Measurements from ENCODE around the gene MRTO4. TPM values are rescaled to one million over a fixed set of nuclear protein-coding genes. Genes with fewer than 3 reads are reported as not detected.

MRTO4 gene
- total RNA-seq, 1 experiment from 2014 or later, result 79.3 TPM

DNA sequence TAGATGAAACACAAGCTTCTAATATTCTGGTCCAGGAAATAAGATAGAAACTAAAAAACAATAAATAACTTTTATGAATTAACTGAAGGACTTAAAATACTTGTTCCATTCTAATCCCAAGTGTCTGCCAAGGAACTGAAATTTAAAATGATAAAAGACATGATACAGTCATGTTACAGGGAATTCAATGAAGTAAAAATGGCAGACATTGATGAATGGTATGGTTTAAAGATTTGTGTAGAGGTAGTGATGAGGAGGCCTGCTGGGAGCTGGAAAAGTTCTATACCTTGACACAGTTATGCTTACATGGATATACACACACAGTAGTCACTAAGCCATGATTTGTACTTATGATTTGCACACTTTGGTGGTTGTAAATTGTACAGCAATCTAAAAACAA is 39.4 kb upstream of the MRTO4 start:
- Histone ChIP-seq H3K4me1 (ENCODE audit: control insufficient read depth in 1 of 2, insufficient read depth in 2 of 2, low read length in 2 of 2) (peaks cover 10 to 33% of the 10 kb centered on the region in 2 experiments), H3K27ac (ENCODE audit: low read depth, low read length) (no peak overlapping the region), H4K20me1 (ENCODE audit: insufficient read depth) (no peaks in the 10 kb centered on the region; the same call in 1 of the 2 replicates), H3K9me2 (ENCODE audit: insufficient read depth) (no peaks in the 10 kb centered on the region), H2AFZ (ENCODE audit: low read depth, low read length, poor library complexity, severe bottlenecking) (no peak overlapping the region), H3K36me3 (ENCODE audit: control insufficient read depth in 1 of 2, insufficient read depth in 2 of 2, low read length in 2 of 2) (peaks cover 12 to 19% of the 10 kb centered on the region in 2 experiments; a peak in 3 of 4 replicates), H3K4me2 (ENCODE audit: low read length) (peak overlapping the region; percentile 99; the same call in 1 of the 2 replicates), H3K79me2 (ENCODE audit: insufficient read depth, low read length) (peaks cover 96% of the 10 kb centered on the region), H3K9ac (ENCODE audit: low read length) (no peak overlapping the region), H3K4me3 (replicated peaks in 1 of 2; ENCODE audit: low read depth in 1 of 2, low read length in 2 of 2) (no peak overlapping the region; a peak in 1 of 4 replicates), H3K27me3 (ENCODE audit: insufficient read depth, low read length) (no peaks in the 10 kb centered on the region), H3K9me3 (ENCODE audit: control insufficient read depth in 1 of 2, insufficient read depth in 1 of 2, low read depth in 1 of 2, low read length in 2 of 2) (no peaks in the 10 kb centered on the region)
- intact Hi-C loops (cut with micrococcal nuclease), result no loop called here
- POLR2A ChIA-PET, result interaction anchor here (1.3 kb wide), 1 partner anchor 39 kb away, joined by 3 read pairs; the partner anchor contains the start of genes EMC1 and MRTO4
- ATAC-seq (no peak), DNase-seq (ENCODE audit: low read depth, low spot score) (no peak)
- no TSS peak for BruUV-seq (replicated peaks)
- RAD21 ChIA-PET (ENCODE audit: low non-redundant PET in 1 of 2, low total read pairs in 2 of 2, uncharacterized antibody in 2 of 2, unreplicated experiment in 2 of 2), result no interaction called here
- CTCF ChIA-PET, result no interaction called here
- no peak for TF ChIP-seq TCF7L2 (IDR thresholded peaks at IDR 0.05; ENCODE audit: borderline replicate concordance, extremely low read depth, insufficient read depth, insufficient read length)

DNA sequence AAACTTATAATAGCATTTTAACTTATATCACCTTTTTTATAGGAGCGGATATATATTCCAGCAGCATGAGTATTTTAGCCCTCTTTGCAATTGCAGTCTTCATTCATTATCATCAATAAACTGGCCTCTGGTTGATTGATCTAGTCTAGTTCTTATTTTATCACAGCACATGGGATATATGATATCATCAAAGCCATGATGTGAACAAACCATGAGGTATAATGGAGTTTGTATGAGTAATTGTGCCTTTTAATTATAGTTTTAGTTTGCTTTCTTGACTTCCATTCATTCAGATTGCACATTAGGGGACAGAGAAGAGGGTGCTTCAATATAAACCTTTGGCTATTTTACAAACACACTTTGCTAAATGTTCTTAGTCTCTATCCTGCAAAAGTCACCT is 38.0 kb upstream of the MRTO4 start:
- peaks cover 8 to 27% of the 10 kb centered on the region in 2 experiments for H3K4me1 ChIP-seq (ENCODE audit: control insufficient read depth in 1 of 2, insufficient read depth in 2 of 2, low read length in 2 of 2)
- H3K9ac ChIP-seq (ENCODE audit: low read length), result no peak overlapping the region
- RAD21 ChIA-PET (ENCODE audit: low non-redundant PET in 1 of 2, low total read pairs in 2 of 2, uncharacterized antibody in 2 of 2, unreplicated experiment in 2 of 2), result no interaction called here
- TF ChIP-seq ZFX (IDR thresholded peaks at IDR 0.05) (no peak), EZH2phosphoT487 (IDR thresholded peaks at IDR 0.05; ENCODE audit: borderline replicate concordance) (no peak), CEBPB (IDR thresholded peaks at IDR 0.05; ENCODE audit: low read depth) (no peak), ELF1 (IDR thresholded peaks at IDR 0.05; ENCODE audit: borderline replicate concordance, low read depth) (no peak), FOSL1 (IDR thresholded peaks at IDR 0.05; ENCODE audit: low read depth) (no peak), TCF7L2 (IDR thresholded peaks at IDR 0.05; ENCODE audit: borderline replicate concordance, extremely low read depth, insufficient read depth, insufficient read length) (no peak), SIN3A (IDR thresholded peaks at IDR 0.05; ENCODE audit: low read depth) (no peak), RAD21 (IDR thresholded peaks at IDR 0.05; ENCODE audit: low read depth) (no peak), CBX3 (IDR thresholded peaks at IDR 0.05; ENCODE audit: low read depth) (no peak), EGR1 (IDR thresholded peaks at IDR 0.05; ENCODE audit: low read depth) (no peak), SRF (IDR thresholded peaks at IDR 0.05; ENCODE audit: low read depth) (no peak), POLR2A (IDR thresholded peaks at IDR 0.05; ENCODE audit: borderline replicate concordance, extremely low read depth, insufficient read depth, insufficient read length) (no peak), ATF3 (IDR thresholded peaks at IDR 0.05) (no peak), ZBTB33 (IDR thresholded peaks at IDR 0.05; ENCODE audit: extremely low read depth, insufficient replicate concordance, low read length) (no peak)
- TF ChIP-seq, protein P1, sequence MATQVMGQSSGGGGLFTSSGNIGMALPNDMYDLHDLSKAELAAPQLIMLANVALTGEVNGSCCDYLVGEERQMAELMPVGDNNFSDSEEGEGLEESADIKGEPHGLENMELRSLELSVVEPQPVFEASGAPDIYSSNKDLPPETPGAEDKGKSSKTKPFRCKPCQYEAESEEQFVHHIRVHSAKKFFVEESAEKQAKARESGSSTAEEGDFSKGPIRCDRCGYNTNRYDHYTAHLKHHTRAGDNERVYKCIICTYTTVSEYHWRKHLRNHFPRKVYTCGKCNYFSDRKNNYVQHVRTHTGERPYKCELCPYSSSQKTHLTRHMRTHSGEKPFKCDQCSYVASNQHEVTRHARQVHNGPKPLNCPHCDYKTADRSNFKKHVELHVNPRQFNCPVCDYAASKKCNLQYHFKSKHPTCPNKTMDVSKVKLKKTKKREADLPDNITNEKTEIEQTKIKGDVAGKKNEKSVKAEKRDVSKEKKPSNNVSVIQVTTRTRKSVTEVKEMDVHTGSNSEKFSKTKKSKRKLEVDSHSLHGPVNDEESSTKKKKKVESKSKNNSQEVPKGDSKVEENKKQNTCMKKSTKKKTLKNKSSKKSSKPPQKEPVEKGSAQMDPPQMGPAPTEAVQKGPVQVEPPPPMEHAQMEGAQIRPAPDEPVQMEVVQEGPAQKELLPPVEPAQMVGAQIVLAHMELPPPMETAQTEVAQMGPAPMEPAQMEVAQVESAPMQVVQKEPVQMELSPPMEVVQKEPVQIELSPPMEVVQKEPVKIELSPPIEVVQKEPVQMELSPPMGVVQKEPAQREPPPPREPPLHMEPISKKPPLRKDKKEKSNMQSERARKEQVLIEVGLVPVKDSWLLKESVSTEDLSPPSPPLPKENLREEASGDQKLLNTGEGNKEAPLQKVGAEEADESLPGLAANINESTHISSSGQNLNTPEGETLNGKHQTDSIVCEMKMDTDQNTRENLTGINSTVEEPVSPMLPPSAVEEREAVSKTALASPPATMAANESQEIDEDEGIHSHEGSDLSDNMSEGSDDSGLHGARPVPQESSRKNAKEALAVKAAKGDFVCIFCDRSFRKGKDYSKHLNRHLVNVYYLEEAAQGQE (IDR thresholded peaks at IDR 0.05; ENCODE audit: low read depth), result no peak
- TF ChIP-seq, protein P2, sequence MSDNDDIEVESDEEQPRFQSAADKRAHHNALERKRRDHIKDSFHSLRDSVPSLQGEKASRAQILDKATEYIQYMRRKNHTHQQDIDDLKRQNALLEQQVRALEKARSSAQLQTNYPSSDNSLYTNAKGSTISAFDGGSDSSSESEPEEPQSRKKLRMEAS (IDR thresholded peaks at IDR 0.05), result no peak
- H2AFZ ChIP-seq (ENCODE audit: low read depth, low read length, poor library complexity, severe bottlenecking), result no peak overlapping the region
- DNase-seq (ENCODE audit: low read depth, low spot score) (no peak), ATAC-seq (no peak)
- no peak overlapping the region for H3K27ac ChIP-seq (ENCODE audit: low read depth, low read length)
- no TSS peak for BruUV-seq (replicated peaks)
- peaks cover 90% of the 10 kb centered on the region for H3K79me2 ChIP-seq (ENCODE audit: insufficient read depth, low read length)
- no peaks in the 10 kb centered on the region; the same call in 1 of the 2 replicates for H4K20me1 ChIP-seq (ENCODE audit: insufficient read depth)
- H3K36me3 ChIP-seq (ENCODE audit: control insufficient read depth in 1 of 2, insufficient read depth in 2 of 2, low read length in 2 of 2), result peaks cover 19 to 21% of the 10 kb centered on the region in 2 experiments; a peak in 3 of 4 replicates
- H3K4me2 ChIP-seq (ENCODE audit: low read length), result no peak overlapping the region
- H3K9me2 ChIP-seq (ENCODE audit: insufficient read depth), result no peaks in the 10 kb centered on the region
- POLR2A ChIA-PET, result no interaction called here
- CTCF ChIA-PET, result no interaction called here
- H3K4me3 ChIP-seq (replicated peaks in 1 of 2; ENCODE audit: low read depth in 1 of 2, low read length in 2 of 2), result no peak overlapping the region
- intact Hi-C loops (cut with micrococcal nuclease), result no loop called here
- no peaks in the 10 kb centered on the region for H3K27me3 ChIP-seq (ENCODE audit: insufficient read depth, low read length)
- H3K9me3 ChIP-seq (ENCODE audit: control insufficient read depth in 1 of 2, insufficient read depth in 1 of 2, low read depth in 1 of 2, low read length in 2 of 2), result no peaks in the 10 kb centered on the region
